ACC112 (cell line): ENCODE results near the gene OR2C1.

ENCODE experiments used
- H2AFZ ChIP-seq: fragments of 200-600 bp; sonication (generic); one replicate; pipeline ENCODE4 v1.6.0; 2017; ENCODE audit warnings: antibody characterized with exemption, low read length; ENCODE audit not compliant: unreplicated experiment
- H3K27ac ChIP-seq: fragments of 200-600 bp; sonication (generic); 2 replicates; pipeline ENCODE4 v1.5.1; 2014; ENCODE audit warnings: low read depth, mild to moderate bottlenecking, antibody characterized with exemption, low read length, moderate library complexity
- H3K27me3 ChIP-seq: fragments of 200-600 bp; sonication (generic); 2 replicates; pipeline ENCODE4 v1.6.1; 2014; ENCODE audit warnings: mild to moderate bottlenecking, antibody characterized with exemption, low read length, moderate library complexity, mixed read lengths; ENCODE audit not compliant: insufficient read depth
- H3K36me3 ChIP-seq: fragments of 200-600 bp; sonication (generic); 2 replicates; pipeline ENCODE4 v1.6.1; 2016; ENCODE audit warnings: mild to moderate bottlenecking, antibody characterized with exemption, low read length, moderate library complexity, mixed read lengths; ENCODE audit not compliant: insufficient read depth
- H3K4me1 ChIP-seq: fragments of 200-600 bp; sonication (generic); one replicate; pipeline ENCODE4 v1.6.1; 2016; ENCODE audit warnings: low read length, mixed read lengths; ENCODE audit not compliant: insufficient read depth, unreplicated experiment, control insufficient read depth
- H3K4me3 ChIP-seq: fragments of 200-600 bp; sonication (generic); 2 replicates; pipeline ENCODE4 v1.5.1; 2014; ENCODE audit warnings: mild to moderate bottlenecking, low read depth, low read length
- H3K79me2 ChIP-seq: fragments of 200-600 bp; sonication (generic); one replicate; pipeline ENCODE4 v1.6.0; 2016; ENCODE audit warnings: low read length; ENCODE audit not compliant: control insufficient read depth, unreplicated experiment, insufficient read depth

The OR2C1 gene

DNA sequence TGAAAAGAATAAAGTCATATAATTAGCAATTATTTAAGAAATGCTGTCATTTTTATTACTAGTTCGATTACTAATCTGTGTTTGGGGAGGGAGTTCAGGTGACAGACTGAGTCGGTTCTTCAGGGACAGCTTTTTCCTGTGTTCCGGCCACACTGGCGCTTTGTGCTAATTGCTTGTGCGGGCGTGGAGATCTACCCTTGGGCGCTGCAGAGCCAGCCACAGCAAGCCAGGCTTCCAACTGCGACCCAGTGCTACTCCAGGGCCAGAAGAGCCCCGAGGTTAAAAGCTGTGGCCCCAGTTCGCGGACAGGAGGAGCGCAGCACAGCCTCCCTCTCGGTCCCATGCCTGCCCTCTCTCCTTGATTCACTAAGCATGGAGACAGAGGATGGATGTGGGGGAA is 6.5 kb upstream of the OR2C1 start:
- no peak overlapping the region for H2AFZ ChIP-seq
- no peaks in the 10 kb centered on the region for H3K79me2 ChIP-seq
- no peaks in the 10 kb centered on the region for H3K4me1 ChIP-seq
- no peaks in the 10 kb centered on the region for H3K36me3 ChIP-seq
- H3K27ac ChIP-seq: no peak overlapping the region
- no peak overlapping the region for H3K4me3 ChIP-seq
- H3K27me3 ChIP-seq: peaks cover 22% of the 10 kb centered on the region

DNA sequence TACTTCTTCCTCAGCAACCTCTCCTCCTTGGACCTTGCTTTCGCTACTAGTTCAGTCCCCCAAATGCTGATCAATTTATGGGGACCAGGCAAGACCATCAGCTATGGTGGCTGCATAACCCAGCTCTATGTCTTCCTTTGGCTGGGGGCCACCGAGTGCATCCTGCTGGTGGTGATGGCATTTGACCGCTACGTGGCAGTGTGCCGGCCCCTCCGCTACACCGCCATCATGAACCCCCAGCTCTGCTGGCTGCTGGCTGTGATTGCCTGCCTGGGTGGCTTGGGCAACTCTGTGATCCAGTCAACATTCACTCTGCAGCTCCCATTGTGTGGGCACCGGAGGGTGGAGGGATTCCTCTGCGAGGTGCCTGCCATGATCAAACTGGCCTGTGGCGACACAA is 429 bp downstream of the OR2C1 start:
- H3K79me2 ChIP-seq: no peaks in the 10 kb centered on the region

DNA sequence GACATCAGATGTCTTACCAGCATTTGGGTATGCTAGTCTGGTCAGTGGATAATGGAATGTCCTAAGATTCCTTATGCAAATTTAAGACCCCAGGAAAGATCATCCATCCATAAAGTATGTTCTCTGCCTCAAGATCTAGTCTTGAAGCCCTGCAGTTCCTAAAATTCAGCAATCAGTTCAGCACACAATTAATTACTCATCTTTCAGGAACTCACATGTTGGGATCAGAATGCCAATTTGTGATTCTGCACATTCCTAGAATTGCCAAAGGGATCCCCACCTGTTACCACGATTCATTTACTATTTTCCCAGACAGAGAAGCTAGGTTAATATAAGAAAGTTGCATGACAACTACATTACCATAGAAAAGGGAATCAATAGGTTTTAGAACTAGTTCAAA is 3.2 kb downstream of the OR2C1 start:
- Histone ChIP-seq H3K4me1 (no peaks in the 10 kb centered on the region), H3K27ac (no peak overlapping the region), H3K27me3 (peaks cover 58% of the 10 kb centered on the region), H3K36me3 (peaks cover under 1% of the 10 kb centered on the region; the same call in 1 of the 2 replicates), H2AFZ (no peak overlapping the region), H3K79me2 (no peaks in the 10 kb centered on the region), H3K4me3 (no peak overlapping the region)

More for the DNA sequence above, 429 bp downstream of the OR2C1 start:
- H2AFZ ChIP-seq: no peak overlapping the region
- no peak overlapping the region for H3K27ac ChIP-seq
- peaks cover 56% of the 10 kb centered on the region for H3K27me3 ChIP-seq
- H3K36me3 ChIP-seq: no peaks in the 10 kb centered on the region
- H3K4me1 ChIP-seq: no peaks in the 10 kb centered on the region
- H3K4me3 ChIP-seq: no peak overlapping the region

DNA sequence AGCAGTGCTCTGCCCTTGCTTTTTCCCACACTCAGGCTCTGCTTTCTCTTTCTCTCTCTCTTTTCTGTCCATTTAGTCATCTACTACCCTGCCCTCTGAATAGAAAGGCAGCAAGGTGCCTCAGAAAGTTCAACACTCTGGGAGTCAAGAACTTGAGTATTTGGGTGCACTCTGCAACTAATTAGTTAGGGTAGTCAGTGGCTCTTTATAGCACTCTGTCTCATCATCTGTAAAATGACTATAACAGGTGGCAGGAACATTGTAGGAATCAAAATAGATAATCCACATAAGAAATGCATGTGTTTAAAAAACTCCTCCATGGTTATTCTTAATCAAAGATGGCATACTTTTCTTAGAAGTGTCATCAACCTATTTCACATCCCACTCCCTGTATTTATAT is 7.2 kb downstream of the OR2C1 start:
- peaks cover 4% of the 10 kb centered on the region for H3K79me2 ChIP-seq
- no peaks in the 10 kb centered on the region for H3K4me1 ChIP-seq
- peaks cover 32% of the 10 kb centered on the region for H3K27me3 ChIP-seq
- no peak overlapping the region for H3K27ac ChIP-seq
- no peak overlapping the region for H3K4me3 ChIP-seq
- peaks cover 4% of the 10 kb centered on the region; the same call in 1 of the 2 replicates for H3K36me3 ChIP-seq
- no peak overlapping the region for H2AFZ ChIP-seq

DNA sequence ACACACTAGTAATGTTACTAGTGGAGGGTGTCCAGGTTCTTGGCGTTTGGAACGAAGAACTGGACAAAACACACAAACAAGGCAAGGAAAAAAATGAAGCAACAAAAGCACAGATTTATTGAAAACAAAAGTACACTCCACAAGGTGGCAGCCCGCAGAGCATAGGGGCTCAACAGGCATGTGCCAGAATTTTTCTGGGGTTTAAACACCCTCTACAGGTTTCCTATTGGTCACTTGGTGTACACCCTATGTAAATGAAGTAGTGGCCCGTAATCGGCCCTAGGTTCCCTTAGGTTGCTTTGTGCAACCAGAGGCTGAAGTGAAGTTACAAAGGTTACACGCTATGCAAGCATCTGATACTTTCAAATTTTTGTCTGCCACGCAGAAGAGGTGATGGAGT is 8.1 kb downstream of the OR2C1 start:
- Histone ChIP-seq H3K36me3 (peaks cover 4% of the 10 kb centered on the region; the same call in 1 of the 2 replicates), H3K4me1 (no peaks in the 10 kb centered on the region), H3K27ac (no peak overlapping the region), H3K4me3 (no peak overlapping the region), H3K79me2 (peaks cover 4% of the 10 kb centered on the region), H2AFZ (no peak overlapping the region), H3K27me3 (peaks cover 32% of the 10 kb centered on the region)

DNA sequence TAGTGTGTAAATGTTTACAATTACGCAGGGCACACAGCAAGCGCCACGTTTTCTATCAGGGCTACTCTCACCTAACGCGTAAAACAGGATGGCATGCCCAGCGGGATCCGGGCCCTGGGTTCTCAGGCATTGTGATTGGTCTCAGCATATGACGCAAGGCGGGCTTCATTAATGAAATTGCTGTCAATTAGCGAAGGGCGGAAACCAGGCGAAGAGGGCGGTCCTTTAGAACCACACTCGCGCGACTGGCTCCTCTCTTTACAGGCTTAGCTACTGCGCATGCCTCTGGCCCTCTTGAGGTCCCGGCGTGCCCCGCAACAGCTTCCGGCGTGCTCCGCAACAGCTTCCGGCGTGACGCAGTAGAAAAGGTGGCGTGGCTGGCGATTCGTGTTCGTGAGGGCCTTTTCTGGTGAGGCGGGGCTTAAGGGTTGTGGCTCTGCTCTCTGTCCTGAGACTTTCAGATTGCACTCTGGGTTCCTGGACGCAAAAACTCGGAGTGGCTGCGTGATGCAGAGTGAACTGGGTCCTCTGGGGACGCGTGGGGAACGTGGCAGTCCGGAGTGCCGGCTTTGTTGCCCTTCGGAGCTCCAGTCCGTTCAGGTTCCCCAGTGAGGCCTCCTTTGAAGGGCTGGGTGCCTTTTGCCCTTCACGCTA is 9.2 kb downstream of the OR2C1 start:
- Histone ChIP-seq H3K4me3 (peak overlapping the region; percentile 95), H2AFZ (peak overlapping the region; percentile 100), H3K4me1 (no peaks in the 10 kb centered on the region), H3K36me3 (peaks cover 4% of the 10 kb centered on the region; the same call in 1 of the 2 replicates), H3K27me3 (peaks cover 26% of the 10 kb centered on the region), H3K79me2 (peaks cover 4% of the 10 kb centered on the region), H3K27ac (peak overlapping the region; percentile 91)

DNA sequence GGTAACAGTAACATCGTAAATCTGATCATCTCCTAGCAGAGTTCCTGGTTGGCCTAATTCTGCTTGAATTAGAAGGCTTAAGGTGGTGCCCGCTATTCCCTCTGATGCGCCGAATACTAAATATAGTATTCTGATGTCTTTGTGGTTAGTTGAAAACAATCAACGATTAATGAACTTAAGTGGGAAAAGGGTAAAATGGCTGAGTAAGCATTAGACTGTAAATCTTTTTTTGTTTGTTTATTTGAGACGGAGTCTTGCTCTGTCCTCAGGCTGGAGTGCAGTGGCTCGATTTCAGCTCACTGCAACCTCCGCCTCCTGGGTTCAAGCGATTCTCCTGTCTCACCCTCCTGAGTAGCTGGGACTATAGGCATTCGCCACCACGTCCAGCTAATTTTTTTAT is 13.4 kb downstream of the OR2C1 start:
- Histone ChIP-seq H3K27me3 (no peaks in the 10 kb centered on the region), H2AFZ (no peak overlapping the region), H3K36me3 (peaks cover under 1% of the 10 kb centered on the region; the same call in 1 of the 2 replicates), H3K27ac (no peak overlapping the region), H3K4me1 (no peaks in the 10 kb centered on the region), H3K79me2 (peaks cover 4% of the 10 kb centered on the region), H3K4me3 (no peak overlapping the region)

DNA sequence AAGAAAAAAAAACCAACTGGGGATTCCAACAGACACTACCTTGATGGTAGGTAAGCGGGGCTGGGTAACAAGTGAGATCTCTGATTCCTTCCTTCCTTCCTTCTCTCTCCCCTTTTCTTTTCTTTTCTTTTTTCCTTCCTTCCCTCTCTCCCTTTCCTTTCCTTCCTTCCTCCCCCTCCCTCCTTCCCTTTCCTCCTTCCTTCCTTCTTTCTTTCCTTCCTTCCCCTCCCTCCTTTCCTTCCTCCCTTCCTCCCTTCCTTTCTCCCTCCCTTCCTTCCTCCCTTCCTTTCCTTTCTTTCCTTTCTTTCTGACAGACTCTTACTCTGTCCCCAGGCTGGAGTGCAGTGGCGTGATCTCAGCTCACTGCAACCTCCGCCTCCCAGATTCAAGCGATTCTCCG is 20.0 kb downstream of the OR2C1 start:
- Histone ChIP-seq H3K4me1 (no peaks in the 10 kb centered on the region), H3K27me3 (no peaks in the 10 kb centered on the region), H3K27ac (no peak overlapping the region), H3K4me3 (no peak overlapping the region), H2AFZ (no peak overlapping the region), H3K36me3 (peaks cover 26% of the 10 kb centered on the region), H3K79me2 (no peaks in the 10 kb centered on the region)

DNA sequence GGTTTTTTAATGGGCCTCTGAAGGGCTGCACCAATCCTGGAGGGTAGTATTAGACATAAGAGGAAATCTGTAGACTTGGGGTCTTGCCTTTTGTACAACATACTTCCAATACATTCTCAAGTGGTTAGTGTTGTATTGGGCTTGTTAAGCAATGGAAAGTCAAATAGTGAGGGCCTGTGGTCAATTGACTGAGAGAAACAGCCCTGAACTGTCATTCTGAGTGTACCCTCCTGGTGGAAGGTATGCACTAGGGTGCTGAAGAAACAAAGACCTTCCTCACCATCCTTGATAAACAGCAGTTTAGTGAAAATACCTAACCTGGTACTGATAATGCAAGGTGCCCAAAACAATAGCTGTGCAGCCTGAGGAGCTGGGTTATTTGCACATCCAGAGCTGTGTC is 22.2 kb downstream of the OR2C1 start:
- no peak overlapping the region for H3K4me3 ChIP-seq
- H2AFZ ChIP-seq: no peak overlapping the region
- H3K27me3 ChIP-seq: no peaks in the 10 kb centered on the region
- H3K79me2 ChIP-seq: no peaks in the 10 kb centered on the region
- no peaks in the 10 kb centered on the region for H3K4me1 ChIP-seq
- H3K27ac ChIP-seq: no peak overlapping the region
- H3K36me3 ChIP-seq: peaks cover 48% of the 10 kb centered on the region

DNA sequence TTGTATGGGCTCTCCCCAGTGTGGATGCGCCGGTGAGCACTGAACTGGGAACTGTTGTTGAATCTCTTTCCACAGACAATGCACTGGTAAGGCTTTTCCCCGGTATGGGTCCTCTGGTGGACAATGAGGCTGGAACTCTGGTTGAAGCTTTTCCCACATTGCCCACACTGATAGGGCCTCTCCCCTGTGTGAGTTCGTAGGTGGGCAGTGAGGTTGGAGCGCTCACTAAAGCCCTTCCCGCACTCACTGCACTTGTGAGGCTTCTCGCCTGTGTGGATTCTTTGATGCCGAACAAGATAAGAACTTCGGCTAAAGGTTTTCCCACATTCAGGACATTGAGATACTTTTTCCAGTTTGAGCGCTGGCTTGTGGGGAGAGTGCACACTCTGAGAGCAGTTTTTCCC is 27.4 kb downstream of the OR2C1 start:
- no peak overlapping the region for H2AFZ ChIP-seq
- H3K36me3 ChIP-seq: peaks cover 65% of the 10 kb centered on the region
- H3K4me3 ChIP-seq: no peak overlapping the region
- H3K27me3 ChIP-seq: no peaks in the 10 kb centered on the region
- no peaks in the 10 kb centered on the region for H3K4me1 ChIP-seq
- H3K79me2 ChIP-seq: peaks cover 3% of the 10 kb centered on the region
- H3K27ac ChIP-seq: no peak overlapping the region

DNA sequence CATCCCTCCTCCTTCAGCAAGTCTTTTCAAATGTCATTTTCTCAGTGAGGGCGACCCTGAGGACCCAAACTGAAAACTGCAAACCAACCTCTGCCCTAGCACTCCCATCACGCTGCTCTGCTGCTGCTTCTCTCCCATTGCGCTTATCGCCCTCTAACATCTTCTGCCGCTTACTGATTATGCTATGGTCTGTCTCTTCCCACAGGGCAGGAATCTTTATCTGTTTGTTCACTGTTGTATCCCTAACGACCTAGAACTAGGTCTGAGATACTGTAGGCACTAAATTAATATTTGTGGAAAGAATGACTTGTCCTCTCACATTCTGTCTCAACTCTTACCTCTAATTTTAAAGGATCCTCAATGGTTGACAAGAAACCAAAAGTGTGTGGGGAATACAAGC is 32.6 kb downstream of the OR2C1 start:
- peaks cover 75% of the 10 kb centered on the region for H3K36me3 ChIP-seq

More for the DNA sequence above, 32.6 kb downstream of the OR2C1 start:
- H3K27me3 ChIP-seq: no peaks in the 10 kb centered on the region
- no peak overlapping the region for H3K27ac ChIP-seq
- no peak overlapping the region for H2AFZ ChIP-seq
- no peak overlapping the region for H3K4me3 ChIP-seq
- peaks cover 3% of the 10 kb centered on the region for H3K79me2 ChIP-seq
- H3K4me1 ChIP-seq: no peaks in the 10 kb centered on the region
